MM.1S (cell line): Measurements from ENCODE around the gene KRT76.
"Not testable (repeated sequence)": the region's sequence is repeated elsewhere in the genome, so short reads cannot be mapped to it uniquely, and the experiment has no call there.

Source experiments
- DNase-seq: peaks from one replicate; pipeline ENCODE4 v3.0.0-alpha.2; 2015
- H2AFZ ChIP-seq: fragments of 300-600 bp; sonication (generic); 2 replicates; pipeline ENCODE4 v1.6.0; 2016; ENCODE audit warnings: antibody characterized with exemption, low read length
- H3F3A ChIP-seq: fragments of 300-600 bp; sonication (generic); 2 replicates; pipeline ENCODE4 v1.6.1; 2016; ENCODE audit warnings: mild to moderate bottlenecking, antibody characterized with exemption, low read length, moderate library complexity, mixed read lengths; ENCODE audit not compliant: insufficient read depth
- H3K27ac ChIP-seq: fragments of 300-600 bp; sonication (generic); 2 replicates; pipeline ENCODE4 v1.5.1; 2016; ENCODE audit warnings: mild to moderate bottlenecking, low read length
- H3K27me3 ChIP-seq: fragments of 300-600 bp; sonication (generic); replicated peaks from 2 replicates; pipeline ENCODE4 v1.6.0; 2016; ENCODE audit warnings: low read length; ENCODE audit not compliant: insufficient read depth
- H3K36me3 ChIP-seq: fragments of 300-600 bp; sonication (generic); replicated peaks from 2 replicates; pipeline ENCODE4 v1.6.1; 2016; ENCODE audit warnings: mild to moderate bottlenecking, low read length, mixed read lengths; ENCODE audit not compliant: insufficient read depth
- H3K4me1 ChIP-seq: fragments of 300-600 bp; sonication (generic); 2 replicates; pipeline ENCODE4 v1.6.1; 2016; ENCODE audit warnings: low read length, mixed read lengths
- H3K4me2 ChIP-seq: fragments of 300-600 bp; sonication (generic); 2 replicates; pipeline ENCODE4 v1.6.0; 2016; ENCODE audit warnings: low read depth, low read length
- H3K4me3 ChIP-seq: fragments of 300-600 bp; sonication (generic); 2 replicates; pipeline ENCODE4 v1.5.1; 2016; ENCODE audit warnings: low read length, mixed read lengths
- H3K79me2 ChIP-seq: fragments of 300-600 bp; sonication (generic); 2 replicates; pipeline ENCODE4 v1.6.1; 2016; ENCODE audit warnings: mixed run types, low read length, mixed read lengths
- H3K9ac ChIP-seq: fragments of 300-600 bp; sonication (generic); 2 replicates; pipeline ENCODE4 v1.6.1; 2016; ENCODE audit warnings: low read length, mixed read lengths
- H3K9me2 ChIP-seq: fragments of 300-600 bp; sonication (generic); replicated peaks from 2 replicates; pipeline ENCODE4 v1.6.1; 2016; ENCODE audit warnings: mild to moderate bottlenecking, low read length, mixed read lengths; ENCODE audit not compliant: insufficient read depth
- H3K9me3 ChIP-seq: fragments of 300-600 bp; sonication (generic); replicated peaks from 2 replicates; pipeline ENCODE4 v1.6.1; 2016; ENCODE audit warnings: mild to moderate bottlenecking, low read length, mixed read lengths; ENCODE audit not compliant: insufficient read depth
- H4K20me1 ChIP-seq: fragments of 300-600 bp; sonication (generic); 2 replicates; pipeline ENCODE4 v1.6.1; 2016; ENCODE audit warnings: mild to moderate bottlenecking, low read length, moderate library complexity, mixed read lengths; ENCODE audit not compliant: insufficient read depth
- CTCF ChIP-seq: fragments of 300-600 bp; sonication (generic); IDR thresholded peaks from 2 replicates; pipeline ENCODE4 v1.5.1; 2016; ENCODE audit warnings: antibody characterized with exemption, low read length, mixed read lengths
- EZH2 ChIP-seq: fragments of 300-600 bp; sonication (generic); optimal IDR thresholded peaks from 2 replicates; pipeline ENCODE3; 2017; ENCODE audit warnings: low read depth, mild to moderate bottlenecking, antibody characterized with exemption, low read length, mixed read lengths
- EZH2phosphoT487 ChIP-seq: fragments of 300-600 bp; sonication (generic); IDR thresholded peaks from 2 replicates; pipeline ENCODE4 v1.6.1; 2018; ENCODE audit warnings: antibody characterized with exemption, low read length

The KRT76 gene

GRCh38 chr12:52763991-52764390 is 13.2 kb downstream of the KRT76 start:
- Histone ChIP-seq H3K4me1 (no peaks in the 10 kb centered on the region), H3K9ac (no peak overlapping the region), H3K27me3 (peaks cover 64% of the 10 kb centered on the region), H2AFZ (no peak overlapping the region), H3K79me2 (no peaks in the 10 kb centered on the region), H3F3A (no peaks in the 10 kb centered on the region), H3K9me3 (no peaks in the 10 kb centered on the region), H3K4me2 (no peak overlapping the region), H3K27ac (no peak overlapping the region), H4K20me1 (no peaks in the 10 kb centered on the region), H3K4me3 (no peak overlapping the region), H3K9me2 (no peaks in the 10 kb centered on the region), H3K36me3 (no peaks in the 10 kb centered on the region)
- DNase-seq: no peak
- no peak for TF ChIP-seq EZH2
- no peak for TF ChIP-seq EZH2phosphoT487
- TF ChIP-seq CTCF: no peak

- H3K9ac ChIP-seq: no peak overlapping the region
- no peak overlapping the region for H3K4me3 ChIP-seq
- H3K27ac ChIP-seq: no peak overlapping the region
- no peaks in the 10 kb centered on the region for H3K36me3 ChIP-seq
- no peak overlapping the region for H2AFZ ChIP-seq
- no peaks in the 10 kb centered on the region for H4K20me1 ChIP-seq
- TF ChIP-seq EZH2phosphoT487: no peak
- TF ChIP-seq CTCF: no peak
- no peaks in the 10 kb centered on the region for H3K4me1 ChIP-seq
- no peaks in the 10 kb centered on the region for H3K9me3 ChIP-seq
- H3F3A ChIP-seq: no peaks in the 10 kb centered on the region
- DNase-seq: no peak
- H3K9me2 ChIP-seq: no peaks in the 10 kb centered on the region
- H3K4me2 ChIP-seq: no peak overlapping the region
- H3K27me3 ChIP-seq: peaks cover 69% of the 10 kb centered on the region
- no peaks in the 10 kb centered on the region for H3K79me2 ChIP-seq
Measured at GRCh38 chr12:52763036-52763659, 14.0 kb downstream of the KRT76 start.

- TF ChIP-seq CTCF (no peak), EZH2 (no peak), EZH2phosphoT487 (no peak)
Measured at GRCh38 chr12:52761802-52762201, 15.3 kb downstream of the KRT76 start.

GRCh38 chr12:52761218-52761617 is 15.9 kb downstream of the KRT76 start:
- H3F3A ChIP-seq: not testable (repeated sequence)

More at GRCh38 chr12:52761802-52762201, 15.3 kb downstream of the KRT76 start:
- Histone ChIP-seq H3K27ac (no peak overlapping the region), H3K36me3 (no peaks in the 10 kb centered on the region), H3K9me3 (no peaks in the 10 kb centered on the region), H2AFZ (no peak overlapping the region), H3K27me3 (peaks cover 62% of the 10 kb centered on the region), H3F3A (no peaks in the 10 kb centered on the region), H3K79me2 (no peaks in the 10 kb centered on the region), H3K4me2 (no peak overlapping the region), H4K20me1 (no peaks in the 10 kb centered on the region), H3K4me1 (no peaks in the 10 kb centered on the region), H3K9me2 (no peaks in the 10 kb centered on the region), H3K9ac (no peak overlapping the region), H3K4me3 (no peak overlapping the region)
- no peak for DNase-seq

More at GRCh38 chr12:52761218-52761617, 15.9 kb downstream of the KRT76 start:
- peaks cover 58% of the 10 kb centered on the region for H3K27me3 ChIP-seq
- H4K20me1 ChIP-seq, H3K36me3 ChIP-seq, H2AFZ ChIP-seq, H3K4me2 ChIP-seq, DNase-seq, H3K9me3 ChIP-seq, H3K4me3 ChIP-seq, H3K9ac ChIP-seq, H3K79me2 ChIP-seq, H3K27ac ChIP-seq, H3K9me2 ChIP-seq, H3K4me1 ChIP-seq: not testable (repeated sequence)
